Esophagus (tissue), 2 donors: ENCODE data around the gene ADD3. TPM values are rescaled to one million over a fixed set of nuclear protein-coding genes. Genes with fewer than 3 reads are reported as not detected.

Source experiments
- H3K27ac ChIP-seq, 2 donors: one replicate each; pipeline ENCODE4 v1.5.1; 2013; ENCODE audit warnings: low read depth in 2 of 2, mild to moderate bottlenecking in 2 of 2, inconsistent platforms in 1 of 2, low read length in 1 of 2, moderate library complexity in 1 of 2
- H3K27me3 ChIP-seq, 2 donors: one replicate each; pipeline ENCODE4 v1.6.1; 2013; ENCODE audit warnings: low read length in 2 of 2, control low read depth in 1 of 2, mild to moderate bottlenecking in 1 of 2; ENCODE audit not compliant: insufficient read depth in 2 of 2, control insufficient read depth in 1 of 2
- H3K36me3 ChIP-seq, 2 donors: one replicate each; pipeline ENCODE4 v1.6.1; 2013; ENCODE audit warnings: low read length in 1 of 2; ENCODE audit not compliant: control insufficient read depth in 2 of 2, insufficient read depth in 2 of 2
- H3K4me1 ChIP-seq, 2 donors: one replicate each; pipeline ENCODE4 v1.6.1; 2013; ENCODE audit warnings: low read length in 1 of 2; ENCODE audit not compliant: control insufficient read depth in 2 of 2, insufficient read depth in 2 of 2
- H3K4me3 ChIP-seq, 2 donors: one replicate each; pipeline ENCODE4 v1.5.1; 2013; ENCODE audit warnings: low read length in 2 of 2, mild to moderate bottlenecking in 2 of 2, low read depth in 1 of 2, moderate library complexity in 1 of 2
- H3K9me3 ChIP-seq, 2 donors: one replicate each; pipeline ENCODE4 v1.6.1; 2013; ENCODE audit warnings: mild to moderate bottlenecking in 2 of 2, low read depth in 1 of 2, low read length in 1 of 2, moderate library complexity in 1 of 2; ENCODE audit not compliant: control insufficient read depth in 2 of 2, insufficient read depth in 1 of 2
- WGBS, 2 donors: extraction: QIAGEN DNeasy Blood & Tissue Kit; methylation state at CpG; one replicate each; pipeline ENCODE4 v1.1.7; 2013; 5-methylcytosine and 5-hydroxymethylcytosine counted together
- polyA plus RNA-seq, 2 donors: library from polyadenylated mRNA; stranded (reverse); fragments of 200-250 nt; gene quantifications; one replicate each; pipeline ENCODE4 v1.2.3, GENCODE V29; 2013
- donor health status: healthy with polysubstance abuse.
- donor health status: Bipolar disorder and iron deficiency.

ADD3 gene
- polyA plus RNA-seq, 2 donors: 20.0 to 24.0 TPM

DNA sequence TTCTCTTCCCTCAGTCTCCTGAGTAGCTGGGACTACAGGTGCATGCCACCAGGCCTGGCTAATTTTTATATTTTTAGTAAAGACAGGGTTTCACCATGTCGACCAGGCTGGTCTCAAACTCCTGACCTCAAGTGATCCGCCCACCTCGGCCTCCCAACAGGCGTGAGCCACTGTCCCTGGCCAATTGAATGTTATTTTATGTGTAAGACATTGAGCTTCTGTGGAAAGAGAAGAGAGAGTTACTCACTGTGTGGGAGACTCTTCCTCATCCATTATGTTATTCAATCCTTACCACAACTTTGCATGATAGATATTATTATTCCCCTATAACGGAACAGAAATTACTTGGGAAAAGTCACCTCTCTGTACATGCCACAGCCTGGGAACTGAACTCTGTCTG is 167.0 kb downstream of the ADD3 start:
- Histone ChIP-seq H3K9me3 (no peaks in the 10 kb centered on the region), H3K4me3 (no peak overlapping the region), H3K36me3 (no peaks in the 10 kb centered on the region), H3K27ac (no peak overlapping the region), H3K27me3 (no peaks in the 10 kb centered on the region), H3K4me1 (no peaks in the 10 kb centered on the region)
- WGBS, 2 donors: 93 to 95% methylated on average over 5 of the region's 5 CpGs

DNA sequence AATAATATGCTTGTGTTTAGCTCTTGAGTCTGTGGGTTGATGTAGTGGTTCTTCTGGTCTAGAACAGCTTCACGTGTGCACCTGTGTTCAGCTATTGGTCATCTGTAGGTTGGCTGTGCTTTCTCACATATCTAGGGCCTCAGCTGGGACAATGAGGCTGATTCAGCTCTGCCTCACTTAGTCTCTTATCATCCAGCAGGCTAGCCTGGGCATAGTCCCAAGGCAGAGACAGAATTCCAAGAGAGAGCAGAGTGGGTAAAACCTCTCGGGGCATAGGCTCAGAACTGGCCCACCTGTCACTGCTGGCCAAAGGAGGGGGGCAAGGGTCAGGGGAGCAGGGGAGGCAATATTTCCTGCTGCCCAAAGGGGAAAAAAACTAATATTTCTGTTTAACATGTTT is 167.6 kb downstream of the ADD3 start:
- no peaks in the 10 kb centered on the region for H3K36me3 ChIP-seq
- WGBS, 2 donors: 70 to 82% methylated on average over 2 of the region's 2 CpGs
- H3K4me1 ChIP-seq: no peaks in the 10 kb centered on the region
- H3K4me3 ChIP-seq: no peak overlapping the region
- H3K27ac ChIP-seq: no peak overlapping the region
- no peaks in the 10 kb centered on the region for H3K27me3 ChIP-seq
- H3K9me3 ChIP-seq: no peaks in the 10 kb centered on the region

DNA sequence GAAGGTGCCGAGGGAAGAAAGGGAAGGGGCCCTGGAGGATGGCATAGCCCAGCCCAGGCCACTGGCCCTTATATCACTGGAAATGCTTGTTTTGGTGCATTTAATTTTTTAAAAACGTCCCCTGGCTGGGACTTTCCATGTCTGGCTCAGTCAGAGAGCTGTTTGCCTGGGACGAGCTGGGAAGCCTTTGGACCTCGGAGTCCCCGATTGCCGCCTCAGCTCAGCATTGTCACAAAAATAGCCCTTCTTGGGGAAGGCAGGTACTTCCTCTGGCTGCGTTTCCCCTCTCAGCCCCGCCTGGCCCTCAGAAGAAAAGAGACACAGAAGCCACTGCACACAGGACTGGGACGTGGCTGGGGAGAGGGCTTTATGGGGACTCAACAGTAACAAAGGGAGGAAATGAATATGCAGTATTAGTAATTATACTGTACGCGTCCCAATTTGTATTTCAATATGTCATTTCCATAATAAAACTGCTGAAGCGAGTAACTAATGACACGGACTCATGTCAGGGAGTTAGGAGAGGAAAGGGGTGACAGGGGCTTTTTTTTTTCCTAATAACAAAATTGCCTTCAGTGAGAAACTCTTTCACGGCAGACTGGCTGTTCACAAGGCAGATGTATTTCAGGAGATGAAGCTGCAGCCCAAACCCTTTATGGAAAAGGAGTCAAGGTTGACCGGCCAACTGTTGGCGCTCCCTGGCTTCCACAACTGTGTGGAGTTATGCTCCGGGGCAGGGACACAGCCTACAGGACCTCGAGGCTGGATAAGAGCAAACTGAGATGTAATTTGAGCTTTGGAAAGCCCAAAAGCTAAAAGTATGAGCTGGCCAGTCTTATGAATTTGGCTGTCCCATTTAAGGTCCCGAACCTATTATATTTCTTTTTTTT is 168.6 kb downstream of the ADD3 start:
- no peaks in the 10 kb centered on the region for H3K9me3 ChIP-seq
- 60 to 61% methylated on average over 19 of the region's 19 CpGs for WGBS, 2 donors
- H3K27me3 ChIP-seq: no peaks in the 10 kb centered on the region
- H3K4me3 ChIP-seq: no peak overlapping the region
- H3K27ac ChIP-seq: no peak overlapping the region
- H3K4me1 ChIP-seq: no peaks in the 10 kb centered on the region
- no peaks in the 10 kb centered on the region for H3K36me3 ChIP-seq

DNA sequence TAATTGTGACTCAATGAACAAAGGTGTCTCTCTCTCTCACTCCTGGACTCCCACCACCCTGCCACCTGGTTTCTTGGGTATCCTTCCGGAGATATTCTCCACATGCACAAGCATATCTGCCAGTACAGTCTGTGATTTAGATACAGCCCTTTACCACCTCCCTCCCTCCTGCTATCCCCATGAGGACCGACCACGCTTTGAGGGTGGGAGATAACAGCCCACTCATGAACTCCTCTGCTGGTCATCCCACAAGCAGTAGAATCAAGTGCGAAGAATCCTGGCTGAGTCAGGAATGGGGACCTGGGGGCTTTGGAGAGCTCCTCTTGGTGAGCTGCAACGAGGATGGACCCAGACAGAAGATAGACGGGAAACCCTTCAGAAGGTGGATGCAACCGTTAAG is 171.4 kb downstream of the ADD3 start:
- Histone ChIP-seq H3K36me3 (no peaks in the 10 kb centered on the region), H3K4me1 (no peaks in the 10 kb centered on the region), H3K27ac (no peak overlapping the region), H3K9me3 (no peaks in the 10 kb centered on the region), H3K27me3 (no peaks in the 10 kb centered on the region), H3K4me3 (no peak overlapping the region)
- 84 to 89% methylated on average over 7 of the region's 7 CpGs for WGBS, 2 donors

DNA sequence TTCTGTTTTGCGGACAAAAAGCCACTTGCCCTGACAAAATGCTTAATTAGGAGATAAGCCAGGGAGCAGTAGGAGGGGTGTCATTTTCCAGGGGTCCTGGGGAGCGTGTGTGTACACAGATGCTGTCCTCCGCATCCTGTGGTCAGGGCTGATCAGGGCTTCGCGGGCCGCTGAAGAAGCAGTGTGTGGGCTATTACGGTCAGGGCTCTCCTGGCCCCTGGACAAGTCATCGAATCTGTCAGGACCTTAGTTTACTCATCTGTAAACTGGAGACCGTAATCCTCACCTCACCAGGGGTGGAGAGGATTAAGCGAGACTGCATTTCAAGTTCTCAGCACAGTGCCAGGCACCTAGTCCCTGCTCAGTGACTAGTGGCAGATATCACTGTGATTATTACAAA is 173.7 kb downstream of the ADD3 start:
- no peaks in the 10 kb centered on the region for H3K36me3 ChIP-seq
- no peaks in the 10 kb centered on the region for H3K27me3 ChIP-seq
- no peak overlapping the region for H3K27ac ChIP-seq
- no peaks in the 10 kb centered on the region for H3K4me1 ChIP-seq
- no peak overlapping the region for H3K4me3 ChIP-seq
- no peaks in the 10 kb centered on the region for H3K9me3 ChIP-seq
- WGBS, 2 donors: 87 to 89% methylated on average over 10 of the region's 10 CpGs

DNA sequence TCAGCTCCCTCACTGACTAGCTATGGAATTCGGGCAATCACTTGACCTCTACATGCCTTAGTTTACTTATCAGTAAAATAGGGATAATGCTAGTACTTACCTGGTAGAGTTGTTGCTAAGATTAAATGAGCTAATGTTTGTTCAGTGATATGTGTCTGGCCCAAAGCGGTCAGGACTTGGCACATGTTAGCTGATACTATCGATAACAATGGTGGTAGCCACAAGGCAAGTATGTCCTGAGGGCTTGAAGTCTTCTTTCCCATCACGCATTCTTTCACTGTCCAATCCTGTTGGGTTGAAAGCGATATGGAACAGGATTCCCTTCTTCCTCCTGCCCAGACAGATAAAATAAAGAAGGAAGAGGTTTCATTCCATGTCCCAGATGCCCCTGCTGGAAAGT is 174.1 kb downstream of the ADD3 start:
- H3K27ac ChIP-seq: no peak overlapping the region
- H3K4me3 ChIP-seq: no peak overlapping the region
- no peaks in the 10 kb centered on the region for H3K4me1 ChIP-seq
- WGBS, 2 donors: 81 to 84% methylated on average over 5 of the region's 5 CpGs
- H3K36me3 ChIP-seq: no peaks in the 10 kb centered on the region
- no peaks in the 10 kb centered on the region for H3K27me3 ChIP-seq
- H3K9me3 ChIP-seq: no peaks in the 10 kb centered on the region

DNA sequence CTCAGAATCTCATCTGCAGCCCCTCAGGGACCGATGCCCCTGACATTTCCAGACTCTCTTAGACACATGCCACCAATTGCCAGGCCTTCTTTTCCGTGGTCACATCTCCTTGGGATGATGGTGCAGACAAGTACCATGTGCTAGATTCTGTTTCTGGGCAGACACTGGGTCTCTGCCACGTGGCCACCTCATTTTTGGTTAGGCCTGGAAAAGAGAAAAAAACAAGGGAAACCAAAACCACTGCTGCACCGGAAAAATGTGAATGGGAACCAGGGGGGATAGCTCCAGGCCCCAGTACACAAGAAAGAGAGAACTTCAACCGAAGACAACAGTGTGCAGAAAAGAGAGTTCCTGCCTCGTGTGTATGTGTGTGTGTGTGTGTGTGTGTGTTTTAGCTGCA is 176.6 kb downstream of the ADD3 start:
- Histone ChIP-seq H3K9me3 (no peaks in the 10 kb centered on the region), H3K27ac (no peak overlapping the region), H3K36me3 (no peaks in the 10 kb centered on the region), H3K4me1 (no peaks in the 10 kb centered on the region), H3K4me3 (no peak overlapping the region), H3K27me3 (no peaks in the 10 kb centered on the region)
- WGBS, 2 donors: 66 to 69% methylated on average over 6 of the region's 6 CpGs

Other genes starting within 250 kb of the ADD3 start
- 10 to 100 TPM; 11.3 to 29.3 TPM for gene XPNPEP1, start 84.5 kb upstream of the ADD3 start, polyA plus RNA-seq
- gene MXI1, start 199.6 kb downstream of the ADD3 start, polyA plus RNA-seq: 10 to 100 TPM; 18.4 to 25.9 TPM